ENCODE results near the gene MATN1. TPM values are rescaled to one million over a fixed set of nuclear protein-coding genes. Genes with fewer than 3 reads are reported as not detected.

Gene MATN1
- polyA plus RNA-seq, 1 donor (not counting 4 experiments of a cell fraction or from before 2014, with no cell fraction given) = 0.05 TPM

GRCh38 chr1:30755746-30756145 lies 32.4 kb upstream of the MATN1 start:
- H3K9me1 ChIP-seq (ENCODE audit: control insufficient read depth, extremely low read depth, insufficient read depth, low read length) = no peaks in the 10 kb centered on the region
- no peak overlapping the region for H2AFZ ChIP-seq (ENCODE audit: control insufficient read depth, low read length)
- no peaks in the 10 kb centered on the region for H3K36me3 ChIP-seq (ENCODE audit: control insufficient read depth in 2 of 2, extremely low read depth in 1 of 2, insufficient read depth in 2 of 2, low read length in 2 of 2)
- peaks cover 18% of the 10 kb centered on the region for H3K4me1 ChIP-seq (ENCODE audit: control insufficient read depth, extremely low read depth, insufficient read depth, low read length)
- no peaks in the 10 kb centered on the region for H4K20me1 ChIP-seq (ENCODE audit: control insufficient read depth, extremely low read depth, insufficient read depth, low read length)
- no peak overlapping the region for H3K4me3 ChIP-seq (ENCODE audit: control insufficient read depth in 2 of 3, extremely low read depth in 1 of 3, insufficient read depth in 2 of 3, low read depth in 1 of 3, low read length in 3 of 3)
- H3K9me3 ChIP-seq (ENCODE audit: control insufficient read depth, low read depth, low read length) = no peaks in the 10 kb centered on the region
- peak overlapping the region; percentile 24 for H3K4me2 ChIP-seq (ENCODE audit: control insufficient read depth, extremely low read depth, insufficient read depth, low read depth, low read length)
- no peaks in the 10 kb centered on the region for H3K79me2 ChIP-seq (ENCODE audit: control insufficient read depth, insufficient read depth, low read length)
- peaks cover 8% of the 10 kb centered on the region for H3K27me3 ChIP-seq (ENCODE audit: control insufficient read depth, extremely low read depth, insufficient read depth, low read length)
- dilution Hi-C loops (cut with MboI; ENCODE audit: extremely low pct_ligation_motif_present, low sequenced_read_pairs) = no loop called here
- no peak overlapping the region for H3K9ac ChIP-seq (ENCODE audit: control insufficient read depth, extremely low read depth, insufficient read depth, low read length)
- no peak for TF ChIP-seq CTCF (optimal IDR thresholded peaks at IDR 0.05 in 1 of 3, IDR thresholded peaks at IDR 0.05 in 1 of 3, conservative IDR thresholded peaks at IDR 0.05 in 1 of 3; ENCODE audit: extremely low read depth in 1 of 3, insufficient read depth in 2 of 3, low read length in 3 of 3)
- FAIRE-seq (no peak), DNase-seq (ENCODE audit: low read depth, low spot score) (no peak)
- no peak overlapping the region for H3K27ac ChIP-seq (ENCODE audit: control insufficient read depth, insufficient read depth, low read length)

GRCh38 chr1:30755334-30755733 lies 31.9 kb upstream of the MATN1 start:
- Histone ChIP-seq H3K36me3 (ENCODE audit: control insufficient read depth in 2 of 2, extremely low read depth in 1 of 2, insufficient read depth in 2 of 2, low read length in 2 of 2) (no peaks in the 10 kb centered on the region), H3K4me1 (ENCODE audit: control insufficient read depth, extremely low read depth, insufficient read depth, low read length) (peaks cover 18% of the 10 kb centered on the region), H3K9ac (ENCODE audit: control insufficient read depth, extremely low read depth, insufficient read depth, low read length) (no peak overlapping the region), H4K20me1 (ENCODE audit: control insufficient read depth, extremely low read depth, insufficient read depth, low read length) (no peaks in the 10 kb centered on the region), H3K4me2 (ENCODE audit: control insufficient read depth, extremely low read depth, insufficient read depth, low read depth, low read length) (no peak overlapping the region), H3K27me3 (ENCODE audit: control insufficient read depth, extremely low read depth, insufficient read depth, low read length) (peaks cover 8% of the 10 kb centered on the region), H3K4me3 (ENCODE audit: control insufficient read depth in 2 of 3, extremely low read depth in 1 of 3, insufficient read depth in 2 of 3, low read depth in 1 of 3, low read length in 3 of 3) (no peak overlapping the region), H3K9me3 (ENCODE audit: control insufficient read depth, low read depth, low read length) (no peaks in the 10 kb centered on the region), H3K79me2 (ENCODE audit: control insufficient read depth, insufficient read depth, low read length) (no peaks in the 10 kb centered on the region), H3K9me1 (ENCODE audit: control insufficient read depth, extremely low read depth, insufficient read depth, low read length) (no peaks in the 10 kb centered on the region), H3K27ac (ENCODE audit: control insufficient read depth, insufficient read depth, low read length) (no peak overlapping the region), H2AFZ (ENCODE audit: control insufficient read depth, low read length) (no peak overlapping the region)
- no peak for DNase-seq (ENCODE audit: low read depth, low spot score)
- TF ChIP-seq EZH2 (IDR thresholded peaks at IDR 0.05; ENCODE audit: low read length) (no peak), CTCF (optimal IDR thresholded peaks at IDR 0.05 in 1 of 3, IDR thresholded peaks at IDR 0.05 in 1 of 3, conservative IDR thresholded peaks at IDR 0.05 in 1 of 3; ENCODE audit: extremely low read depth in 1 of 3, insufficient read depth in 2 of 3, low read length in 3 of 3) (no peak)
- dilution Hi-C loops (cut with MboI; ENCODE audit: extremely low pct_ligation_motif_present, low sequenced_read_pairs) = no loop called here
- FAIRE-seq = no peak

Measured in keratinocyte (primary cell).